Vagina (tissue), 2 donors: ENCODE results near the gene MCM7. TPM values are rescaled to one million over a fixed set of nuclear protein-coding genes. Genes with fewer than 3 reads are reported as not detected.

Experiments
- DNase-seq, 2 donors: peaks; one replicate each; pipeline ENCODE4 v3.0.0-alpha.2; 2017; ENCODE audit errors: extremely low spot score in 2 of 2
- H3K27ac ChIP-seq: fragments of 200-600 bp; sonication (generic); one replicate; pipeline ENCODE4 v1.5.1; 2019
- H3K27me3 ChIP-seq: fragments of 200-600 bp; sonication (generic); one replicate; pipeline ENCODE4 v1.5.1; 2019
- H3K36me3 ChIP-seq, 2 donors: fragments of 200-600 bp; sonication (generic); one replicate each; pipeline ENCODE4 v1.5.1; 2017 to 2019
- H3K4me1 ChIP-seq: fragments of 200-600 bp; sonication (generic); one replicate; pipeline ENCODE4 v1.5.1; 2019
- H3K4me3 ChIP-seq, 2 donors: fragments of 200-600 bp; sonication (generic); 1 replicate in 1 of 2; 2 replicates in 1 of 2; pipeline ENCODE4 v1.5.1; 2016 to 2019
- H3K9me3 ChIP-seq: fragments of 200-600 bp; sonication (generic); one replicate; pipeline ENCODE4 v1.5.1; 2019
- CTCF ChIP-seq, 3 experiments: fragments of 450-650 bp in 2 of 3; fragments of 200-600 bp in 1 of 3; sonication (generic) in 1 of 3; IDR thresholded peaks; one replicate each; pipeline ENCODE4 v1.5.1; 2017 to 2019; ENCODE audit warnings: antibody characterized with exemption in 3 of 3, mild to moderate bottlenecking in 2 of 3, moderate library complexity in 2 of 3
- POLR2A ChIP-seq, 2 donors: fragments of 450-650 bp; IDR thresholded peaks; one replicate each; pipeline ENCODE4 v1.6.1; 2017; ENCODE audit warnings: antibody characterized with exemption in 2 of 2, mild to moderate bottlenecking in 2 of 2, moderate library complexity in 2 of 2
- POLR2AphosphoS5 ChIP-seq, 2 donors: sonication (generic); formaldehyde crosslinking; IDR thresholded peaks; one replicate each; pipeline ENCODE4 v1.9.0; 2017; ENCODE audit warnings: antibody characterized with exemption in 2 of 2, mild to moderate bottlenecking in 2 of 2, low read depth in 1 of 2; ENCODE audit not compliant: insufficient read depth in 1 of 2
- intact Hi-C: fragments of 100-400 bp; cut with DNase I; formaldehyde crosslinking; loops from one replicate; pipeline ENCODE4 v1.15.1; 2023
- total RNA-seq: library from RNA; depleted of rRNA; stranded (reverse); fragments of >200 nt; gene quantifications from one replicate; pipeline ENCODE4 v1.2.3, GENCODE V29; 2016

MCM7 gene
- total RNA-seq, 1 donor from 2014 or later = 35.1 TPM

DNA sequence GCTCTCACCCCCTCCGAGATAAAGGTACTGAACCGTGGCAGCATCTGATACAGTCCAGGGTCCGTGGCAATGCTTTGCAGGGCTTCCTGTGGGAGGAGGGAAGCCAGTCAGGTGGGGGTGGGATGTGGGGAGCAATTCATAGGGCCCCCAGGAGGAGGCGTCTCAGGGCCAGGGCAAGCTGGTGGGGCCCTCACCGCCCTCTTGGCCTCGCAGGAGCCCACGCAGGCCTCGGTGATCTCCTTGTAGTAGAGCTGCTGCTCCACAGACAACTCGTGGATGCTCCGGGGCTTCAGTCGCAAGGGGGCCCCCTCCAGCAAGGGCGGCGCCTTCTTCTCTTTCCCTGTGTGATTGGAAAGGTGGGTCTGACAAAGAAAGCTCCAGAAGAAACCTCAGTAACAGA, 10.7 kb upstream of the MCM7 start:
- DNase-seq = no peak
- Histone ChIP-seq H3K9me3 (no peaks in the 10 kb centered on the region), H3K27me3 (no peaks in the 10 kb centered on the region), H3K4me3 (no peak overlapping the region), H3K4me1 (no peaks in the 10 kb centered on the region), H3K36me3 (peaks cover 6 to 63% of the 10 kb centered on the region in 2 donors), H3K27ac (no peak overlapping the region)
- TF ChIP-seq POLR2A (IDR thresholded peaks at IDR 0.05) (no peak), CTCF (IDR thresholded peaks at IDR 0.05) (no peak), POLR2AphosphoS5 (IDR thresholded peaks at IDR 0.05; ENCODE audit: insufficient read depth in 1 of 2, low read depth in 1 of 2) (no peak)
- intact Hi-C loops = no loop called here

DNA sequence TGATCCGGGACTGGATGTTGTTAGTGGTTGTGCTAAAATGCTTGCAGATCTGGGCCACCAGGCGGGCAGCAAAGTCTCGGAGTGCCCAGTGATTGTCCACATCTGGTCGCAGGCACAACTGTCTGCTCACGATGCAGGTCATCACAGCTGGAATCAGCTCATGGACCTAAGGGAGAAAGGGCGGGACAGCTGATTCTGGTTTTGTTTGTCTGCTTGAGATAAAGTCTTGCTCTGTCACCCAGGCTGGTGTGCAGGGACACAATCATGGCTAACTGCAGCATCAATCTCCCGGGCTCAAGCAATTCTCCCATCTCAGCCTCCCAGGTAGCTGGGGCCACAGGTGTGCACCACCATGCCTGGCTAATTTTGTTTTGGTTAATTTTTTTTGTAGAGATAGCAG, 10.0 kb upstream of the MCM7 start:
- Histone ChIP-seq H3K9me3 (no peaks in the 10 kb centered on the region), H3K36me3 (peaks cover 6 to 68% of the 10 kb centered on the region in 2 donors), H3K4me1 (no peaks in the 10 kb centered on the region), H3K4me3 (no peak overlapping the region), H3K27me3 (no peaks in the 10 kb centered on the region), H3K27ac (no peak overlapping the region)
- DNase-seq = no peak
- intact Hi-C loops = no loop called here
- TF ChIP-seq POLR2A (IDR thresholded peaks at IDR 0.05) = no peak
- TF ChIP-seq CTCF (IDR thresholded peaks at IDR 0.05) = no peak
- no peak for TF ChIP-seq POLR2AphosphoS5 (IDR thresholded peaks at IDR 0.05; ENCODE audit: insufficient read depth in 1 of 2, low read depth in 1 of 2)

- H3K27ac ChIP-seq = no peak overlapping the region
- H3K27me3 ChIP-seq = no peaks in the 10 kb centered on the region
- H3K4me3 ChIP-seq = no peak overlapping the region
- H3K36me3 ChIP-seq = peaks cover 6 to 68% of the 10 kb centered on the region in 2 donors
- no peak for DNase-seq
- TF ChIP-seq POLR2AphosphoS5 (IDR thresholded peaks at IDR 0.05; ENCODE audit: insufficient read depth in 1 of 2, low read depth in 1 of 2) (no peak), CTCF (IDR thresholded peaks at IDR 0.05) (no peak), POLR2A (IDR thresholded peaks at IDR 0.05) (no peak)
- no peaks in the 10 kb centered on the region for H3K9me3 ChIP-seq
- intact Hi-C loops = no loop called here
- H3K4me1 ChIP-seq = no peaks in the 10 kb centered on the region
Observed at GRCh38 chr7:100109521-100110163, 8.4 kb upstream of the MCM7 start.

GRCh38 chr7:100107890-100108289, 6.7 kb upstream of the MCM7 start:
- Histone ChIP-seq H3K27me3 (no peaks in the 10 kb centered on the region), H3K36me3 (peaks cover 6 to 64% of the 10 kb centered on the region in 2 donors), H3K4me3 (no peak overlapping the region), H3K4me1 (peaks cover 3% of the 10 kb centered on the region), H3K9me3 (no peaks in the 10 kb centered on the region), H3K27ac (no peak overlapping the region)
- intact Hi-C loops = no loop called here
- TF ChIP-seq POLR2AphosphoS5 (IDR thresholded peaks at IDR 0.05; ENCODE audit: insufficient read depth in 1 of 2, low read depth in 1 of 2) = no peak
- TF ChIP-seq POLR2A (IDR thresholded peaks at IDR 0.05) = no peak
- no peak for DNase-seq

DNA sequence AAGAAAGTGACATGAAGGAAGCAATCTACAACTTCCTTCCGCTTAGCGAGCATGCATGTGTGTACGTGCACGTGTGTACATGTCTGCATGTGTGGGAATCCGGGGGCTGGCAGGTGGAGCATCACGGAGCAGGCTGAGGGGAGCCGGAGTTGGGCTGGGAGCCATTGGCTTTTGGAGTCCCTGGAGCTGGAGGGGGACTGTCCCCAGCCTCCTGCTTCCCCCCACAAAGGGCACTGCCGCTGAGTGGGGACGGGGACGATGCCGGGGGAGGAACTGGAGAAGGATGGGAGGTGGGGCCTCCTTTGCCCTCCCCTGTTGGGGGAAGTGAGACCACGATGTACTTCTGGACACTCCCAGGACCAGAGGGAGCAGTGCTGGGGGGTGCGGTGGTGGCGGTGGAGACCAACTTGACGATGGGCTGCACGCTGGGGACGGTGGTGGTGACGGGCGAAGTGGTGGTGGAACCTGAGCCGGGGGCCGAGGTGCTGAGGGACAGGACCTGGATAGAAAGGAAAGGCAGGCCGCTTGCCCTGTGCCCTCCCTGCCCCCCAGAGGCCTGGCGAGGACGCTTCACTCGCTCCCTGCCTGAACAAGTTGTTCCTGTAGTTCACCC, 6.0 kb upstream of the MCM7 start:
- no peak overlapping the region for H3K4me3 ChIP-seq
- peaks cover 2 to 57% of the 10 kb centered on the region in 2 donors for H3K36me3 ChIP-seq
- no peaks in the 10 kb centered on the region for H3K27me3 ChIP-seq
- peaks cover 9% of the 10 kb centered on the region for H3K4me1 ChIP-seq
- intact Hi-C loops = no loop called here
- TF ChIP-seq POLR2AphosphoS5 (IDR thresholded peaks at IDR 0.05; ENCODE audit: insufficient read depth in 1 of 2, low read depth in 1 of 2) = no peak
- TF ChIP-seq POLR2A (IDR thresholded peaks at IDR 0.05) = no peak
- TF ChIP-seq CTCF (IDR thresholded peaks at IDR 0.05) = no peak
- no peaks in the 10 kb centered on the region for H3K9me3 ChIP-seq
- no peak for DNase-seq
- H3K27ac ChIP-seq = no peak overlapping the region
